RWPE1 (cell line): ENCODE data around the gene RPS3.

ENCODE experiments used
- CTCF ChIA-PET: fragments of 350-600 bp; sonication (Branson Sonifier 250); formaldehyde crosslinking; extraction: SDS; loops from one replicate; lab custom pipeline; 2021; lab: Yijun Ruan, JAX
- POLR2A ChIA-PET: fragments of 400-600 bp; formaldehyde crosslinking; extraction: SDS; loops from one replicate; lab custom pipeline; 2020; ENCODE audit warnings: antibody characterized with exemption; ENCODE audit not compliant: low non-redundant PET; lab: Yijun Ruan, JAX
- DNase-seq: peaks from one replicate; pipeline ENCODE4 v3.0.0; 2012; ENCODE audit warnings: low spot score
- H3K27ac ChIP-seq: fragments of 450-650 bp; 2 replicates; pipeline ENCODE4 v1.5.1; 2017
- CTCF ChIP-seq: fragments of 450-650 bp; conservative IDR thresholded peaks from 2 replicates; pipeline ENCODE4 v1.5.1; 2017; ENCODE audit warnings: low read depth, mild to moderate bottlenecking

Gene RPS3

GRCh38 chr11:75439495-75440120 lies 40.3 kb downstream of the RPS3 start:
- ChIA-PET CTCF (interaction anchor here (0.7 kb wide), 1 partner anchor 89 kb away, joined by 3 read pairs; no protein-coding TSS in a partner anchor), POLR2A (no interaction called here)
- H3K27ac ChIP-seq, result no peak overlapping the region
- TF ChIP-seq CTCF, result no peak
- DNase-seq, result no peak

GRCh38 chr11:75440960-75441803 lies 41.9 kb downstream of the RPS3 start:
- CTCF ChIA-PET, result interaction anchor here (0.7 kb wide), 1 partner anchor 461 kb away, joined by 4 read pairs; no protein-coding TSS in a partner anchor
- POLR2A ChIA-PET, result interaction anchor here (0.6 kb wide), 1 partner anchor 67 kb away, joined by 5 read pairs; no protein-coding TSS in a partner anchor
- no peak overlapping the region for H3K27ac ChIP-seq
- TF ChIP-seq CTCF, result no peak
- DNase-seq, result no peak

GRCh38 chr11:75441804-75442132 lies 42.5 kb downstream of the RPS3 start:
- POLR2A ChIA-PET, result no interaction called here

GRCh38 chr11:75442161-75442885 lies 43.0 kb downstream of the RPS3 start:
- no peak for DNase-seq
- POLR2A ChIA-PET, result no interaction called here
- H3K27ac ChIP-seq, result no peak overlapping the region
- TF ChIP-seq CTCF, result no peak
- CTCF ChIA-PET, result interaction anchor here (1.2 to 1.3 kb wide), 2 partner anchors 10 to 89 kb away, joined by 3 to 4 read pairs; no protein-coding TSS in a partner anchor

More at GRCh38 chr11:75441804-75442132, 42.5 kb downstream of the RPS3 start:
- no peak for TF ChIP-seq CTCF
- CTCF ChIA-PET, result interaction anchor here (1.2 to 1.3 kb wide), 2 partner anchors 10 to 90 kb away, joined by 3 to 4 read pairs; no protein-coding TSS in a partner anchor
- DNase-seq, result no peak
- H3K27ac ChIP-seq, result no peak overlapping the region

GRCh38 chr11:75443043-75443442 lies 43.7 kb downstream of the RPS3 start:
- CTCF ChIA-PET, result interaction anchor here (1.2 to 4.4 kb wide), 3 partner anchors 11 to 89 kb away, joined by 3 to 42 read pairs (median 4); no protein-coding TSS in a partner anchor
- POLR2A ChIA-PET, result no interaction called here
- DNase-seq, result no peak
- TF ChIP-seq CTCF, result no peak
- H3K27ac ChIP-seq, result no peak overlapping the region
